Cardiac muscle cell (in vitro differentiated cells and primary cell): Measurements from ENCODE around the gene PLAC1. TPM values are rescaled to one million over a fixed set of nuclear protein-coding genes. Genes with fewer than 3 reads are reported as not detected.

Experiments used
- DNase-seq, 2 donors: peaks; one replicate each; pipeline versions ENCODE4 v3.0.0 to v3.0.0-alpha.2; 2010 to 2017; ENCODE audit warnings: low read depth in 1 of 2, low spot score in 1 of 2
- H3K27ac ChIP-seq: fragments of 200-600 bp; sonication (generic); 2 replicates; pipeline ENCODE4 v1.5.1; 2016
- H3K27me3 ChIP-seq: fragments of 200-600 bp; sonication (generic); 2 replicates; pipeline ENCODE4 v1.6.0; 2016; ENCODE audit warnings: control low read depth
- H3K36me3 ChIP-seq: fragments of 200-600 bp; sonication (generic); 2 replicates; pipeline ENCODE4 v1.5.1; 2016; ENCODE audit warnings: control low read depth
- H3K4me1 ChIP-seq: fragments of 200-600 bp; sonication (generic); 2 replicates; pipeline ENCODE4 v1.8.1; 2017; ENCODE audit warnings: low read depth, mild to moderate bottlenecking, mixed run types
- H3K4me3 ChIP-seq: fragments of 200-600 bp; sonication (generic); 2 replicates; pipeline ENCODE4 v1.5.1; 2016; ENCODE audit warnings: mild to moderate bottlenecking
- H3K9me3 ChIP-seq: fragments of 200-600 bp; sonication (generic); 2 replicates; pipeline ENCODE4 v1.5.1; 2017; ENCODE audit warnings: low read depth, mild to moderate bottlenecking, control low read depth
- CTCF ChIP-seq: IDR thresholded peaks from 2 replicates; pipeline ENCODE4 v1.5.1; 2012; ENCODE audit warnings: low read depth, mild to moderate bottlenecking, low read length
- polyA plus RNA-seq: library from polyadenylated mRNA; unstranded; fragments of >200 nt; fragmentation: Nextera tagmentation; extraction: Ambion mirVana; gene quantifications from 2 replicates; pipeline ENCODE4 v1.2.1, GENCODE V29; 2016
- total RNA-seq: library from RNA; depleted of rRNA; stranded (reverse); fragments of >200 nt; gene quantifications from 2 replicates; pipeline ENCODE4 v1.2.3, GENCODE V29; 2016

Gene PLAC1
- total and polyA plus RNA-seq, 2 experiments from 2014 or later, result 1.2 to 2.0 TPM

GRCh38 chrX:134588806-134589205 is 69.5 kb downstream of the PLAC1 start:
- no peak overlapping the region for H3K27ac ChIP-seq
- DNase-seq, result no peak
- peaks cover under 1% of the 10 kb centered on the region for H3K4me1 ChIP-seq
- H3K27me3 ChIP-seq, result no peaks in the 10 kb centered on the region
- no peak overlapping the region for H3K4me3 ChIP-seq
- H3K9me3 ChIP-seq, result no peaks in the 10 kb centered on the region
- no peaks in the 10 kb centered on the region for H3K36me3 ChIP-seq
- no peak for TF ChIP-seq CTCF

- no peak overlapping the region for H3K4me3 ChIP-seq
- H3K9me3 ChIP-seq, result no peaks in the 10 kb centered on the region
- no peak overlapping the region for H3K27ac ChIP-seq
These were observed 77.4 kb downstream of the PLAC1 start for GRCh38 chrX:134580907-134581306.

GRCh38 chrX:134573683-134574035 is 84.6 kb downstream of the PLAC1 start:
- Histone ChIP-seq H3K27me3 (no peaks in the 10 kb centered on the region), H3K4me1 (peaks cover 25% of the 10 kb centered on the region), H3K9me3 (no peaks in the 10 kb centered on the region), H3K27ac (no peak overlapping the region), H3K36me3 (no peaks in the 10 kb centered on the region), H3K4me3 (no peak overlapping the region)
- DNase-seq, result no peak
- TF ChIP-seq CTCF, result no peak

More at GRCh38 chrX:134580907-134581306, 77.4 kb downstream of the PLAC1 start:
- no peak for TF ChIP-seq CTCF
- H3K4me1 ChIP-seq, result peaks cover 4% of the 10 kb centered on the region
- DNase-seq, result peak in 1 of 2 donors; percentile 30
- no peaks in the 10 kb centered on the region for H3K27me3 ChIP-seq
- H3K36me3 ChIP-seq, result no peaks in the 10 kb centered on the region

- TF ChIP-seq CTCF, result no peak
- Histone ChIP-seq H3K36me3 (no peaks in the 10 kb centered on the region), H3K27ac (no peak overlapping the region), H3K4me3 (no peak overlapping the region), H3K9me3 (no peaks in the 10 kb centered on the region), H3K27me3 (no peaks in the 10 kb centered on the region), H3K4me1 (peaks cover 28% of the 10 kb centered on the region)
- DNase-seq, result no peak
These were observed 85.2 kb downstream of the PLAC1 start for GRCh38 chrX:134572816-134573682.

- no peak overlapping the region for H3K4me3 ChIP-seq
- H3K27me3 ChIP-seq, result no peaks in the 10 kb centered on the region
- DNase-seq, result peak in 1 of 2 donors; percentile 21
- H3K27ac ChIP-seq, result no peak overlapping the region
- H3K9me3 ChIP-seq, result no peaks in the 10 kb centered on the region
- TF ChIP-seq CTCF, result no peak
- H3K36me3 ChIP-seq, result no peaks in the 10 kb centered on the region
- peaks cover 30% of the 10 kb centered on the region for H3K4me1 ChIP-seq
These were observed 86.5 kb downstream of the PLAC1 start for GRCh38 chrX:134571796-134572195.
